IPS-NIHi7 (cell line): Measurements from ENCODE around the gene PRDX6.
"Not testable (repeated sequence)": the region's sequence is repeated elsewhere in the genome, so short reads cannot be mapped to it uniquely, and the experiment has no call there.

Experiments used
- DNase-seq: peaks from one replicate; pipeline ENCODE4 v3.0.0; 2012; ENCODE audit warnings: mixed read lengths; ENCODE audit errors: extremely low spot score

Gene PRDX6, protein sequence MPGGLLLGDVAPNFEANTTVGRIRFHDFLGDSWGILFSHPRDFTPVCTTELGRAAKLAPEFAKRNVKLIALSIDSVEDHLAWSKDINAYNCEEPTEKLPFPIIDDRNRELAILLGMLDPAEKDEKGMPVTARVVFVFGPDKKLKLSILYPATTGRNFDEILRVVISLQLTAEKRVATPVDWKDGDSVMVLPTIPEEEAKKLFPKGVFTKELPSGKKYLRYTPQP

DNA sequence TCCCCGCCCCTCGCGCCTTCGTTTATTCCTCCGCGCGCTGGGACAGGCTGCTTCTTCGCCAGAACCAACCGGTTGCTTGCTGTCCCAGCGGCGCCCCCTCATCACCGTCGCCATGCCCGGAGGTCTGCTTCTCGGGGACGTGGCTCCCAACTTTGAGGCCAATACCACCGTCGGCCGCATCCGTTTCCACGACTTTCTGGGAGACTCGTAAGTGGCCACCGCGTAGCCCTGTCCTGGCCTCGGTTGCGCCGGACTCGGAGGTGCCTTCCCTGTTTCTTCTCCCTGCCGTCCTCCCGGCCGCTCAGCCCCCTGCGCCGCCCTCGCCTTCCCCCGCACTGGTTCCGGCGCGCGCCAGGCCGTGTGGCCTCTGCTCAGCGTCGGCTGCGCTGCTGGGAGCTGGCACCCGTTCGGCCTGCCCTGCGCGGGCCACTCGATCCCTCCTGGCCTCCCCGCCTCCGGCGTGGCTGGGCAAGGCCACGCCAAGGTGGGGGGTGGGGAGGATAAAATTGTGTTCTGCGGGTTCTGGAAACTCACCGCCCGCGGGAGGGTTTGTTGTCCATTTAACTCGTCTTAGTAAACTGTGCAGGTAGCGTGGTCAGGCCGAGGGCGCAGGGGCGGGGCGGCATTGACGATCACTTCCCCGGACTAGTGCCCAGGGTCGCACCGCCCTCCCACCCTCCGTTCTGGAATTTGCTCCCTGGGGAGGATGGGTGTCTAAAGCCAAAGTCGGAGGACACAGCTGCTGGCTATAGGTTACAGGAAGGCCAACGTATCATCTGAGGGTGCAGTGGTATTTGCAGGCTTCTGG lies at the start of gene PRDX6:
Gene PRDX6 (plus strand): TSS at position 50 of the 808 bp plus-strand sequence. CDS start 63 bp downstream, at position 113.
- DNase-seq: peak; percentile 45

DNA sequence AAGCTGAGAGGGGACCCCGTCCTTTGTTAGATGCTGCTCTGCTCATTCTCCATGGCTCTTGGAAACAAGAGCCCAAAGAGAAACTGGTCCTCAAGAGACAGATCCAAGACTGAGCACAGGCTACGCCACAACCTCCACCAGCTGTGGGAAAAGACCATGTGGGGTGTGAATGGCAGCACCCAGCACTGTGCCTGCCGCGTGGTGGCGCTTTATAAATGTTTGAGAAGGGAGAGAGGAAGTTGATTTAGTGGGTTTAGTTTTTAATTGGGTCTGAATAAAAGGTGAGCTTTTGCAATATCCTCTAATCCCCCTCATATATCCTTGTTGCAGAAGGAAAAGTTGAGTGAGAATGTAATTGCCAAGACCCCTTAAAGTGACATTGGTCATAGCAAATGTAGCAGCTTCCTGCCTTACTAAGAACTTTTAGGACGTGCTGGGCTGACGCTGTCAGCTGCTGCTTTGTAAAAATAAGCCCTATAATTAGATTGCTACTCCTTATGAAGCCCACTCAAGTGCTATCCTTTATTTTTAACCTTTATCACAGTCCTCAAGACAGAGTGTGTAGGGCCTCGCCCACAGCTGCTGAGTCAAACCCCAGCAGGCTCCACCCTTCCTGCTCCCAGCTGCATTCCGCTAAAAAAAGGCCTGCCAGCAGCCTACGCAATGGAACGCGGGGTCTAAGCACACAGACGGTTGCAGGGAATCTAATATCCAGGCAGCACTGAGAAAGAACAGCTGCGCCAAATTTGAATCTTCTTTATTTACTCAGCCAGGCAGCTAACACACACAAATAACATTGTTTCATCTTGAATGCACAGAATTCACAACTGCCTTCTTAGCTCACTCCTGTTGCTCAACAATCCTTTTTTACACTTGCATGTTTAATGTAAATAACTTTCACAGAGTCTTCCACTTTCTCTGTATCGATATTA lies 47.4 kb upstream of the PRDX6 start:
- peak; percentile 72 for DNase-seq

DNA sequence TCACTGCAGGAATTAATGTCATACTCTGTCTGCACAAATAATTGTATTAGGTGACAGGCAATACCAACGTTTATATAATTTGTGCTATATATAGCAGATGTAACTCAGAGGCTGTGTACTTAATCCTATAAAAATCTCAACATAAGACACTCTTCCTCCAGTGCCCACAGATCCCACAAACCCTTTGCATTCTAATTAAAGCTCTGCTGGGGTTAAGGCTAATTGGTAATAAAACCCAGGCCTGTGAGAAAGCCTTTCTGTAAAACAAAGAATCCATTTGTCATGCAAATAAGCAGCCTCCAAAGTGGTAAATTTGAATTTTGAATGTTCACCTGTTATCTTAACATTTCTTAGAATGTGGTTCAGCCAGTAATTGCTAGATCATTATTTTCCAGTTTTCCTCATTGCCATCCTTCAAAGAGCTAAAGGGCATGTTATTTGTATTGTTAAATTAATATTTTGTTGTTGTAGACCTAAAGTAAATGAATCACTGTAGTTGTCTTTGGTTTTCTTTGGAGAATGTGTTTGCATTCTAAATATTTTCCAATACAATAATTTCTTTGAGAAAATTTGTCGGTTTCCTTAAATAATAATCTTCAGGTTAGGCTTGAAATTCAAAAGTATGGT lies 46.3 kb upstream of the PRDX6 start:
- DNase-seq: no peak

DNA sequence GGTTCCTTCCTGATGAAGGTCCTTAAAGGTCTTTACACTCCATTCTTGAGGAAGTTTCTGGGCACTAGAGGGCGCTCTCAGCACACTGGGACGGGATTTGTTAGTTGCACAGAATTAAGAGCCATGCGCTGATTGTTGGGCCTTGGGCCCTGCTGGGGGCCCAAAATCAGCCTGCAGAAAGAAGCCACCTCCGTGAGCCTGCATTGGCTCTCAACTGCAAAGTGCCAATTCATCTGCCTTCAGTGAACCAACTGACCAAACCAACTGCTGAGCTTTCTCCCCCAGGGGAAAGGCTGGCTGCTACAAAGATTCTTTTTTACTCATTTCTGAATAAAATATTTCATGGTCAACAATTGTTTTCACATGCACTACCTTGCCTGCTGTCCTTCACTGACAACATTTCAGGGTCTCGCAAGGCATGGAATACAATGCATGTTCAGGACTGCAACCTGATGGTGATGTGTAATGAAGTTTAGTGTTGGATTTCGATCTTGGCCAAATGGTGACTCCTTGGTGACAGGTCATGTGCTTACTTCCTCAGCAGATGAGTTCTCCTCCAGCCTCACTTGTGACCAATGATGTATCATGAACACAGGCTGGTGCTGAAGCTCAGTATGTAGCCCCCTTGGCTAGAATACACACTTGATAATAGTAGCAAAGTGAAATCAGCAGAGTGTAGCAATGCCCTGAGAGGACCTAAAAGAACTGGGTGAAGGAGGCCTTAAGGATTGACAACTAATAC lies 45.7 kb upstream of the PRDX6 start:
- peak; percentile 80 for DNase-seq

DNA sequence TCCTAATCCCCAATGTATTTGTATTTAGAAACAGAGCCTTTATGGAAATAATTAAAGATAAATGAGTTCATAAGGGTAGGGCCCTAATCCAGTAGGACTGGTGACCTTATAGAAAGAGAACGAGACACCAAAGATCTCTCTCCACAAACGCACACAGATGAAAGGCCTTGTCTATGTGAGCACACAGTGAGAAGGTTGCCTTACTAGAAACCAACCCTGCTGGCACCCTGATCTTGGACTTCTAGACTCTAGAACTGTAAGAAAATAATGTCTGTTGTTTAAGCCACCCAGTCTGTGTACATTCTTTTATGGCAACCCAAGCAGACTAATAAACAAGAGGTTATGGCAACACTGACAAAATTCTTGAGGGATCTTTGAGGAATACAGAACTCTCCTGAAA lies 44.8 kb upstream of the PRDX6 start:
- no peak for DNase-seq

DNA sequence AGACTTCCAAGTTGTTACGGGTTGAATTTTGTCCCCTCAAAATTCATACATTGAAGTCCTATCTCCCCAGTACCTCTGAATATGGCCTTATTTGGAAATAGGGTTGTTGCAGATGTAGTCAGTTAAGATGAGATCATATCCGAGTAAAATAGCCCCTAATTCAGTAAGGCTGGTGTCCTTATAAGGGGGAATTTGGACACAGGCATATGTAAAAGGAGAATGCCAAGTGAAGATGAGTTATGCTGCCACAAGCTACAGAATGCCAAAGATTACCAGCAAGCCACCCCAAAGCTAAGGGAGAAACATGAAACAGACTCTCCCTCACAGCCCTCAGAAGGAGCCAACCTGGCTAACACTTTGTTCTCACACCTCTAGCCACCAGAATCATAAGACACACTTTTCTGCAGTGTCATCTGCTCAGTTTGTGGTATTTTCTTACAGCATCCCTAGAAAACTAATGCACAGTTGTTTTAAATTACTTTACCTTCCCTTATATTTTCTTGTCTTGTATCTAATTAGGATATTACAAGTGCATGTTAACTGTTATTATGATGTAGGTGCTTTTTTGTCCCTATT lies 43.3 kb upstream of the PRDX6 start:
- no peak for DNase-seq

DNA sequence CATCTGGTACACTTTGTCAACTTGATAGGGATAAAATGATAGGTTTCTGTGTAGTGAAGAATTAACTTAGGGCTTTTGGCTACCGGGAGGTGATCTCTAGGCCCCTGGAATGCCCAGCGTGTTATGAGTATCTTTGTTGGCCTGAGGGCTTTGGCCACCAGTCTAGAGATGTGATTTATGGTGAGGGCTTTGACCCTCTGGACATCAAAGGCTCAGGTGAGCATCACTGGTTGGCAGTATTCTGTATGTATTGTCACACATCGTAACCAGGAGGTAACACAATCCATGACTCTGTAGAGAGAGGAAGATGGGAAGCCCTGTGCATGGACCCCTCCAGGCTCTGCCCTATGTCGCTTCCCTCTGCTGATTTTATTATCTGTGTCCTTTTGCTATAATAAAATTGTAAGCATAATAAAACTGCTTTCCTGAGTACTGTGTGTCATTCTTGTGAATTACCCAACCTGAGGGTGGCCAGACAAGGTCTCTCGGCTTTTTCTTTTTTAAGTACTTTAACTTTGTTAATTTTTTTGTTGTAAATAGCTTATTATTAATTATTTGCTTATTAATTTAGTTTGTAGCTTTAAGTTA lies 40.2 kb upstream of the PRDX6 start:
- no peak for DNase-seq

DNA sequence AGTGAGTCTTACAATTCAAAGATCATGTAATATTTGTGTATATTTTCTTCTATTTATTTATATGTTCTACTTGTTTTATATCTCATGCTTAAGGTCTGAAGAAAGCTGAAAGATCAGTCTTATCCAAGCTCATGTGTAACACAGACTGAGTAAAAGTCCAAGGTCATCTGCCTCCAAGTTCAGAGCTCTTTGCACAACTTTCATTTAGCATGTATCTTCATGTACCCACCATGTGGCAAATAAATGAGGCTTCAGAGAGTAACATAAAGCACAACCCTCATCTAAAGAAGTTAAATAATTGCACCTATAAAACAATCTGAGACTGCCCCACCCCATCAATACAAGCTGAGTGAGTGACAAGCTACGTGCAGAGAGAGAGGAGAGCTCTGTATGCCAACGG lies 38.5 kb upstream of the PRDX6 start:
- no peak for DNase-seq

DNA sequence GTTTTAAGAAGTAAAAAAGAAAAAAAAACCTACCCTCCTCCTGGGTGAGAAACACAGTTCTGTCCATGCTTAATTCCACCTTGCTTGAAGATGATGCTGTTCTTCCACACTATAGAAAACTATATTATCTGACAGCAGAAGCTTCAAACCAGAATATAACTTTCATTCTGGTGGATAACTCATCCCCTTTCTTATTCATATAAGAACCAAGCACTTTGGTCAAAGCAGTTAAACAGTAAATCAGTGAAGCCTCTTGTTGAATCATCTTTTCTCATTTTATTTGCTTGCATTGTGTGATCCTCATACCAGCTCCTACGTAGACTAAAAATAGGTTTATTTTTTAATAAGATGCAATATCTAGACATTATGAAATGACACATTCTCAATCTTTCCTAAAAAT lies 36.7 kb upstream of the PRDX6 start:
- no peak for DNase-seq

DNA sequence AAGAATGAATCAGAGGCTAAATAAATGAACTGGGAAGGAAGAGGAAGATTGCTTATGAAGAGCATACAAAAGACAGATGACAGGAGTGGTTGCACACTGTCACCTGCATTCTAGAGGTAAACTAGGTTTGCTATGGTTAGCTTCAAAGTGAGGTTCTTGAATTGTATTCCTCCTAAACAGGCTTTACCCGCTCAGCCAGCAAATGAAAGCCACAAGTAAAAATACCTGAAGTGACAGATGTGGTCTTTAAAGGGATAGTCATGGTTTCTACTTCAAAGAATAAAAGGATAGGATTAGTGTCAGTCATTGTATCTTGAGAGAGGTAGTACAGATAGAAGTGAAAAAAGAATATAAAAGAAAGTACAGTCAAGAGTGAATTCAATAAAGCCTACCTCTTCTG lies 32.4 kb upstream of the PRDX6 start:
- DNase-seq: no peak

DNA sequence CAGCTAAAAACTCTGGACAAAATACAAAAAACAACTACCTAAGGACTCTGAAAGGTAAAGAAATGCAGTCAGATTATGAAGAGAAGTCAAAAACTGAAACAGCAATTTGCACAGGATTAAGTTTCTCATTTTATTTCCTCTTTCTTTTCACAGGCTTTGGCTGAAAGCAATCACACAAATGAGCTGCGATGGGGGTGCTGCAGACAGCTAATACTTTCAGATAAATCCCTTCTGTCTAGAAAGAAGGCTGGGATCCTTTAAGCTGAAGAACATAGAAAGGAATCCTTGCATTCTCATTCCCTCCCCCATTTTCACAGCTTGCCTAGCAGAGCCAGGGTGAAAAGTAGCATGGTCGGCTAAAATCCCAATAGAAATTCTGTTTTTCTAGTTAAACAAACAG lies 32.0 kb upstream of the PRDX6 start:
- DNase-seq: no peak

DNA sequence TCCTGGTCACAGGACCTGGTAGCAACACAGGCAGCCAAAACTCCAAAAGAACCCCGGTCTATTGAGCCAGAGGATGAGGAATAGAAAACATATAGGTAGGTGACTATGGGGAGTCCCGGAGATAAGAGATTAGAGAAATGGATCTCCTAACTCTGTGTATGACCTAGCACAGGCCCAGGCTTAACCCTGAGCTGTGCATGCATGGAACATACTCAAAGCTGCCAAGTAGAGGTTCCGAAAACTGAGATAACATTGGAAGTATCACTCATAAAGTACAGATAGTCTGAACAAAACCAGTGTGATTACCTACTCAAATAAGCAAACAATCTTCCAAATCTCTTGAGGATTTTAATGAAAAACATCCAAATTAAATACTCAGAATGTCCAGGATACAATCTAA lies 31.5 kb upstream of the PRDX6 start:
- DNase-seq: no peak

DNA sequence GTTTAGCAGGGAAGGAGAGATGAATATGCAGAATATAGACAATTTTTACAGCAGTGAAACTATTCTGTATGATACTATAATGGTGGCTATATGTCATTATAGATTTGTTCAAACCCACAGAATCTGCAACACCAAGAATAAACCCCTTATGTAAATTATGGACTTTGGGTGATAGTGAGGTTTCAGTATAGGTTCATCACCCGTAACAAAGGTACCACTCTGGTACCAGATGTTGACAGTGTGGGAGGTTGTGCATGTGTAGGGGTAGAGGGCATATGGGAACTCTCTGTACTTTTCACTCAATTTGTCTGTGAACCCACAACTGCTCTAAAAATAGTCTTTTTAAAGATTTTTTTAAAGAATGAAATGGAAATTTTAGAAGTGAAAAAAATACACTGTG lies 29.9 kb upstream of the PRDX6 start:
- DNase-seq: no peak

DNA sequence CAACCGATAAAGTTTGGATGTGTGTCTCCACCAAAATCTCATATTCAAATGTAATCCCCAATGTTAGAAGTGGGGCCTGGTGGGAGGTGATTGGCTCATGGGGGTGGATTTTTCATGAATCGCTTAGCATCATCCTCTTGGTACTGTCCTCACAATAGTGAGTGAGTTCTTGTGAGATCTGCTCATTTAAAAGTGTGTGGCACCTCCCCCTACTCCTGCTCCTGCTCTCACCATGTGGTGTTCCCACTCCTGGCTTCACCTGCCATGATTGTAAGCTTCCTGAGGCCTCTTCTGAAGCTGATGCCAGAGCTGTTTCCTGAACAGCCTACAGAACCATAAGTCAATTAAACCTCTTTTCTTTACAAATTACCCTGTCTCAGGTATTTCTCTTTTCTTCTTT lies 28.2 kb upstream of the PRDX6 start:
- DNase-seq: no peak

DNA sequence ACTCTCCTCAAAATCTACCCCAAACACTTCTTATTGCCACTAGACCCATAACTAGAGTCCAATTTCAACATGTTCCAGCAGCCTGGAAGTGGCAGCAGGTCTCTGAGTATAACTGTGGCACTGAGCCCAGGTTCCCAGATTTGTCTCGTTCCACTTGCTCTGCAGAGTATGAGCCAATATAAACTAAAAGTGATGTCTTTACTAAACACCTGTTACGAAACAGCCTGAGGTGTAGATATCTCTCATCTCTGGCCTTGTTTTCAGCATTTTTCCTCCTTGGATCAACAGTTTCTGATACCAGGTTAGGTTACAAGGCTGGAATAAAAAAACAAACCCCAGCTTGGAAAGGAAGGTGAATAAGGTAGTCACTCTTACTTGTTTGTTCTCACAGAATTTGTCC lies 25.2 kb upstream of the PRDX6 start:
- DNase-seq: no peak

DNA sequence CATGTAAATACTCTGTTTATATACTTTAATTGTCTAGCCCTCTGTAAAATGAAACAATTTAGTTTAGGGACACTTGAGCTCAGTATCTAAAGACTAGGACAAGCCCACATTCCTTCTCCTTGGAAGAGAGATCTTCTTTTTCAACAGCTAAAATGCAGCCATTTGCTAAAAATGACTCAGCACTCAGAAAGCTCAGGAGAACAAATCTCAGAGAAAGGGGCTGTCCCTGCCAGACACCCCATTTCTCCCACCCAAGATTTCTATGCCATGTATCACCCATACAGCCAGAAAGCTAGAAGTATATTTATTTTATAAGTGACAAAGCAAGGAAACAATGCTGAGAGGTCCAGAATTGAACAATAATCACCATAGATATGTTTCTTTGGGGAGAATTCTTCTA lies 23.2 kb upstream of the PRDX6 start:
- DNase-seq: no peak

DNA sequence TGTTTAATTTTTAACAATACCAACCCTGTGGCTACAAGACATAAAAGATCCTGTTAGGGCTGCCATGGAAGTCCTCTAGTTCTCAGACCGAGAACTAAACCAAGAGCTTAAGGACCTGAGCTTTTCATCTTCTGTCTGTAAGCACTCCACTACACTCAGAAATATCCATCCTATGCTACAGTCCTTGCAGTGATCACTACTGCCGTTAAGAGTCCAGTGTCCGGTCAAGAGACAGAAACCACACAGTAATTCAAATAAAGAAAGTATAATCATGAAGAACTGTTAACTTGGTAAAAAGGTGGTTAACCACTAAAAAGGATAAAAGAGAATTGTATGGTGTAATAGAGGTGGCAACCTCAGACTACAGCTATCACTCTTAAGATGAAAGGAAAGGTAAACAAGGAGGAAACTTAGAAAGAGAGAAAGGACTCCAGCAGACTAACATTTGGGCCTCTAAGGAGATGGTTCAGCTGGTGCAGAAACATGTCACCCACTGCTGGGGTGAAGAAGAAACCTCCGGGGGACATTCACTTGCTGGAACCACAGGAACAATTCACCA lies 22.1 kb upstream of the PRDX6 start:
- DNase-seq: no peak

DNA sequence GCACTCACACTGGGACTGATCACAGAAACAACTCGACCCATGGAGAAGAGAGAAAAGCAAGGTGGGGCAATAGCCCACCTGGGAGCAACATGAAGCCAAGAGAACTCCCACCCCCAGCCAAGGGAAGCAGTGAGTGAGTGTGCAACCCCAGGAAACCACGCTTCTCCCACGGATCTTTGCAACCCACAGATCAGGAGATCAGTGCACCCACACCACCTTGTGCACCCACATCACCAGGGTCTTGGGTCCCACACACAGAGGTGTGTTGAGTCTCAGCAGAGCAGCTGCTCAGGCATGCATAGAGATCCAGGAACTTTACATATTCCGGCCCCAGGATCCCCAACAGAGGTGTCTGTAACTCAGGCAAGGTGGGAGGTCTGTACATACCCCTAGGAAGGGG lies 17.2 kb upstream of the PRDX6 start:
- no peak for DNase-seq

DNA sequence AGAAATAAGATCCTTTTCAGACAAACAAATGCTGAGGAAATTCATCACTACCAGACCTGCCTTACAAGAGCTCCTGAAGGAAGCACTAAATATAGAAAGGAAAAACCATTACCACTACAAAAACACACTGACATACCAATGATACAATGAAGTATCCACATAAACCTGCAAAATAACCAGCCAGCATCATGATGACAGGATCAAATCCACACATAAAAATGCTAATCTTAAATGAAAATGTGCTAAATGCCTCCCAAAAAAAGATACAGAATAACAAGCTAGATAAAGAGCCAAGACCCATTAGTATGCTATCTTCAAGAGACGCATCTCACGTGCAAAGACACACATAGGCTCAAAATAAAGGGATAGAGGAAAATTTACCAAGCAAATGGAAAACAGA lies 14.5 kb upstream of the PRDX6 start:
- DNase-seq: not testable (repeated sequence)

DNA sequence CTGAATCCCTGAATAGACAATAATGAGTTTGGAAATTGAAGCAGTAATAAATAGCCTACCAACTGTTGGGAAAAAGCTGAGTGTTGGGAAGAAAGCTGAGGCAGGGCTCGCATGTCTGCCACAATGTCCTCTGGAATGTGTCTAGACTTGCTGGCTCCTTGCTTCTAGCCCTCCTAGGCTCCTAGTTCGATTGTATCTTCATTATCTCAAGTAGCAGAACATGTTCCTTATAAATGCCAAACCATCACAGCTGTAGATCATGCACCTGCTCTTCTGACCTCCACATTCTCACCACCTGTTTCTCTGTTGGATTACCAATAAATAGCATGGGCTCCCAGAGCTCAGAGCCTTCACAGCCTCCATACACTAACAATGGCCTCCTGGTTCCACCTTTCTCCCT lies 12.9 kb upstream of the PRDX6 start:
- DNase-seq: not testable (repeated sequence)
